GM23338 (cell line): ENCODE results near the gene NUTF2.

Source experiments
- CREB1 ChIP-seq: fragments of 250-450 bp; sonication (Bioruptor Pico); IDR thresholded peaks from 2 replicates; pipeline ENCODE4 v1.5.0; 2020; ENCODE audit warnings: low read depth, mild to moderate bottlenecking, moderate library complexity
- EZH2 ChIP-seq: fragments of 200-600 bp; sonication (generic); IDR thresholded peaks from one replicate; pipeline ENCODE4 v1.8.0; 2017; ENCODE audit warnings: antibody characterized with exemption, mild to moderate bottlenecking, low read depth; ENCODE audit not compliant: unreplicated experiment
- EZH2phosphoT487 ChIP-seq: fragments of 200-600 bp; sonication (generic); IDR thresholded peaks from one replicate; pipeline ENCODE4 v1.8.1; 2018; ENCODE audit warnings: antibody characterized with exemption; ENCODE audit not compliant: unreplicated experiment
- JUNB ChIP-seq: IDR thresholded peaks from one replicate; pipeline ENCODE4 v1.6.1; 2016; ENCODE audit warnings: antibody characterized with exemption; ENCODE audit not compliant: unreplicated experiment
- NANOG ChIP-seq: IDR thresholded peaks from 2 replicates; pipeline ENCODE4 v1.6.1; 2016; ENCODE audit warnings: antibody characterized with exemption, borderline replicate concordance
- POLR2AphosphoS5 ChIP-seq: IDR thresholded peaks from 2 replicates; pipeline ENCODE4 v1.6.1; 2016; ENCODE audit warnings: antibody characterized with exemption, low read depth
- REST ChIP-seq: IDR thresholded peaks from one replicate; pipeline ENCODE4 v1.6.1; 2018; ENCODE audit warnings: antibody characterized with exemption; ENCODE audit not compliant: unreplicated experiment
- STAT1 ChIP-seq: IDR thresholded peaks from one replicate; pipeline ENCODE4 v1.6.1; 2016; ENCODE audit warnings: antibody characterized with exemption; ENCODE audit not compliant: unreplicated experiment
- ZNF331 ChIP-seq: fragments of 250-450 bp; sonication (Bioruptor Pico); IDR thresholded peaks from 2 replicates; pipeline ENCODE4 v1.5.0; 2020; ENCODE audit warnings: low read depth, mild to moderate bottlenecking, moderate library complexity
- ZNF462 ChIP-seq: fragments of 250-450 bp; sonication (Bioruptor Pico); IDR thresholded peaks from 2 replicates; pipeline ENCODE4 v1.5.0; 2020; ENCODE audit warnings: mild to moderate bottlenecking, moderate library complexity
- TF ChIP-seq, protein P1 (sequence below), 2 experiments: fragments of 200-600 bp in 1 of 2; sonication (generic) in 1 of 2; conservative IDR thresholded peaks; 2 replicates each; pipeline versions ENCODE4 v1.5.1 to v1.6.1; 2016 to 2017; ENCODE audit warnings: antibody characterized with exemption in 2 of 2, low read depth in 2 of 2, mild to moderate bottlenecking in 2 of 2, moderate library complexity in 1 of 2
- TF ChIP-seq, protein P2 (sequence below): IDR thresholded peaks from 2 replicates; pipeline ENCODE4 v1.6.1; 2016; ENCODE audit warnings: antibody characterized with exemption

GRCh38 chr16:67800338-67800926 lies 46.3 kb upstream of the NUTF2 start:
- TF ChIP-seq EZH2 = no peak
- TF ChIP-seq, protein P1, sequence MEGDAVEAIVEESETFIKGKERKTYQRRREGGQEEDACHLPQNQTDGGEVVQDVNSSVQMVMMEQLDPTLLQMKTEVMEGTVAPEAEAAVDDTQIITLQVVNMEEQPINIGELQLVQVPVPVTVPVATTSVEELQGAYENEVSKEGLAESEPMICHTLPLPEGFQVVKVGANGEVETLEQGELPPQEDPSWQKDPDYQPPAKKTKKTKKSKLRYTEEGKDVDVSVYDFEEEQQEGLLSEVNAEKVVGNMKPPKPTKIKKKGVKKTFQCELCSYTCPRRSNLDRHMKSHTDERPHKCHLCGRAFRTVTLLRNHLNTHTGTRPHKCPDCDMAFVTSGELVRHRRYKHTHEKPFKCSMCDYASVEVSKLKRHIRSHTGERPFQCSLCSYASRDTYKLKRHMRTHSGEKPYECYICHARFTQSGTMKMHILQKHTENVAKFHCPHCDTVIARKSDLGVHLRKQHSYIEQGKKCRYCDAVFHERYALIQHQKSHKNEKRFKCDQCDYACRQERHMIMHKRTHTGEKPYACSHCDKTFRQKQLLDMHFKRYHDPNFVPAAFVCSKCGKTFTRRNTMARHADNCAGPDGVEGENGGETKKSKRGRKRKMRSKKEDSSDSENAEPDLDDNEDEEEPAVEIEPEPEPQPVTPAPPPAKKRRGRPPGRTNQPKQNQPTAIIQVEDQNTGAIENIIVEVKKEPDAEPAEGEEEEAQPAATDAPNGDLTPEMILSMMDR (conservative IDR thresholded peaks at IDR 0.05; ENCODE audit: low read depth in 2 of 2) = no peak
- no peak for TF ChIP-seq POLR2AphosphoS5
- TF ChIP-seq EZH2phosphoT487 = no peak
- no peak for TF ChIP-seq JUNB
- TF ChIP-seq REST = no peak
- no peak for TF ChIP-seq STAT1
- TF ChIP-seq, protein P2, sequence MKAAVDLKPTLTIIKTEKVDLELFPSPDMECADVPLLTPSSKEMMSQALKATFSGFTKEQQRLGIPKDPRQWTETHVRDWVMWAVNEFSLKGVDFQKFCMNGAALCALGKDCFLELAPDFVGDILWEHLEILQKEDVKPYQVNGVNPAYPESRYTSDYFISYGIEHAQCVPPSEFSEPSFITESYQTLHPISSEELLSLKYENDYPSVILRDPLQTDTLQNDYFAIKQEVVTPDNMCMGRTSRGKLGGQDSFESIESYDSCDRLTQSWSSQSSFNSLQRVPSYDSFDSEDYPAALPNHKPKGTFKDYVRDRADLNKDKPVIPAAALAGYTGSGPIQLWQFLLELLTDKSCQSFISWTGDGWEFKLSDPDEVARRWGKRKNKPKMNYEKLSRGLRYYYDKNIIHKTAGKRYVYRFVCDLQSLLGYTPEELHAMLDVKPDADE = no peak
- TF ChIP-seq CREB1 (CRISPR knock-in tag) = no peak
- TF ChIP-seq NANOG = no peak
- no peak for TF ChIP-seq ZNF331 (CRISPR knock-in tag)
- TF ChIP-seq ZNF462 (CRISPR knock-in tag) = no peak
